ENCODE measurements around the gene PLOD2.

DNA sequence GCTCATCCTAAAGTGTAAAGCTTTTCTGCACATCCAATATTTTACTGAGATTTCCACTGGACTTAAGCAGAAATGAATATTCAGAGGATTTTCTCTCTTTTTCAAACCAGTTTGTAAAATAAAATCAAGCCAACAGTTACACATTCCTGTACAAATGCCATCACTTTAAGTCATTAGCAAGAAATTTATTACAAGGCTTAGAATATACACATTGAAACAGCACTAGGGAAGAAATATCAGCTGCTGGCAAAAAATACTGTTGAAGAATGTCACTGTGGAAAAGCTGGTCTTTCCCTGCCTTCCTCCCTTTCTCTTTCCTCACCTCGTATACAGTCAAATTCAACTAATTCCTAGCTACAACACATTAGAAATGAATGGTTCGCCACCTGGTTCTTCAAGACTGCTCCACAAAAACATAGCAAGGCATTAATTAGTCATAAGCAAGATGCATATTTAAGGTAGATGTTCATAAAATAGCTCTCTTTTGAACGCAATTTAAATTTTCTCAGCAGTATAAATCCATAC is 21.3 kb downstream of the PLOD2 start:
- TF ChIP-seq, protein P1, sequence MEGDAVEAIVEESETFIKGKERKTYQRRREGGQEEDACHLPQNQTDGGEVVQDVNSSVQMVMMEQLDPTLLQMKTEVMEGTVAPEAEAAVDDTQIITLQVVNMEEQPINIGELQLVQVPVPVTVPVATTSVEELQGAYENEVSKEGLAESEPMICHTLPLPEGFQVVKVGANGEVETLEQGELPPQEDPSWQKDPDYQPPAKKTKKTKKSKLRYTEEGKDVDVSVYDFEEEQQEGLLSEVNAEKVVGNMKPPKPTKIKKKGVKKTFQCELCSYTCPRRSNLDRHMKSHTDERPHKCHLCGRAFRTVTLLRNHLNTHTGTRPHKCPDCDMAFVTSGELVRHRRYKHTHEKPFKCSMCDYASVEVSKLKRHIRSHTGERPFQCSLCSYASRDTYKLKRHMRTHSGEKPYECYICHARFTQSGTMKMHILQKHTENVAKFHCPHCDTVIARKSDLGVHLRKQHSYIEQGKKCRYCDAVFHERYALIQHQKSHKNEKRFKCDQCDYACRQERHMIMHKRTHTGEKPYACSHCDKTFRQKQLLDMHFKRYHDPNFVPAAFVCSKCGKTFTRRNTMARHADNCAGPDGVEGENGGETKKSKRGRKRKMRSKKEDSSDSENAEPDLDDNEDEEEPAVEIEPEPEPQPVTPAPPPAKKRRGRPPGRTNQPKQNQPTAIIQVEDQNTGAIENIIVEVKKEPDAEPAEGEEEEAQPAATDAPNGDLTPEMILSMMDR (IDR thresholded peaks at IDR 0.05), result no peak
- TF ChIP-seq, protein P2, sequence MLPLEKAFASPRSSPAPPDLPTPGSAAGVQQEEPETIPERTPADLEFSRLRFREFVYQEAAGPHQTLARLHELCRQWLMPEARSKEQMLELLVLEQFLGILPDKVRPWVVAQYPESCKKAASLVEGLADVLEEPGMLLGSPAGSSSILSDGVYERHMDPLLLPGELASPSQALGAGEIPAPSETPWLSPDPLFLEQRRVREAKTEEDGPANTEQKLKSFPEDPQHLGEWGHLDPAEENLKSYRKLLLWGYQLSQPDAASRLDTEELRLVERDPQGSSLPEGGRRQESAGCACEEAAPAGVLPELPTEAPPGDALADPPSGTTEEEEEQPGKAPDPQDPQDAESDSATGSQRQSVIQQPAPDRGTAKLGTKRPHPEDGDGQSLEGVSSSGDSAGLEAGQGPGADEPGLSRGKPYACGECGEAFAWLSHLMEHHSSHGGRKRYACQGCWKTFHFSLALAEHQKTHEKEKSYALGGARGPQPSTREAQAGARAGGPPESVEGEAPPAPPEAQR (CRISPR knock-in tag; IDR thresholded peaks at IDR 0.05), result no peak
- TF ChIP-seq CREM (CRISPR knock-in tag; IDR thresholded peaks at IDR 0.05), result no peak
